Activated CD4-positive, CD25-positive, alpha-beta regulatory T cell treated with anti-CD3 and anti-CD28 coated beads, Interleukin-2, amount 50 U/mL, for 72 hours (primary cell): ENCODE results near the gene LGALS8.
A peak's percentile ranks its signal among the peaks of the same experiment; 100 is the strongest.

Experiments used
- DNase-seq: peaks from one replicate; pipeline ENCODE4 v3.0.0; 2021

LGALS8 gene

GRCh38 chr1:236509647-236510401, 14.0 kb upstream of the LGALS8 start:
- DNase-seq: no peak

GRCh38 chr1:236511735-236512418, 11.9 kb upstream of the LGALS8 start:
- no peak for DNase-seq

GRCh38 chr1:236514703-236515442, 8.9 kb upstream of the LGALS8 start:
- no peak for DNase-seq

DNA sequence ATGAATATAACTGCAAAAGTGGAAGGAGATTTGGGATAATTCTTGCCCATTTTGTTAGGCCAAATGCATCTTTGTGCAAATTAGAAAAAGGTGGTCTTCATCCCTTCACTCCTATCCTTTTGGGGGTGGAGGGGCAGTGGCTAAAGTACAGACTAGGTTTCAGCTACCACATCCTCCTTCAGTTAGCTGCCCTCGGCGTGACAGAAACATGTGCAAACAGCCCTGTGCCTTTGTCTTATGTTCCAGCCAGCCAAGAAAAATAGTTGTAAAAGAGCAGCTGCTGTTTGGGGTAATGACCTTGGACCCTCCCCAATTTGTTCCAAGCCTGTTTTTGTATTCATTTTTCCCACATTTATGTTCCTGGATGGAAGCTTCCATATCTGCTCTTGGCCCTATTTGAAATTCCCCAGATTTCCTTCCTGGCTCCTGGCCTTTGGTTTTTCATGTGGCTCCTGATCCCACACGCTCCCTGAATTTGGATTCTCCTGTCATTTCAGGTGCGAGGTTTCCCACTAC, 8.3 kb upstream of the LGALS8 start:
- DNase-seq: no peak

DNA sequence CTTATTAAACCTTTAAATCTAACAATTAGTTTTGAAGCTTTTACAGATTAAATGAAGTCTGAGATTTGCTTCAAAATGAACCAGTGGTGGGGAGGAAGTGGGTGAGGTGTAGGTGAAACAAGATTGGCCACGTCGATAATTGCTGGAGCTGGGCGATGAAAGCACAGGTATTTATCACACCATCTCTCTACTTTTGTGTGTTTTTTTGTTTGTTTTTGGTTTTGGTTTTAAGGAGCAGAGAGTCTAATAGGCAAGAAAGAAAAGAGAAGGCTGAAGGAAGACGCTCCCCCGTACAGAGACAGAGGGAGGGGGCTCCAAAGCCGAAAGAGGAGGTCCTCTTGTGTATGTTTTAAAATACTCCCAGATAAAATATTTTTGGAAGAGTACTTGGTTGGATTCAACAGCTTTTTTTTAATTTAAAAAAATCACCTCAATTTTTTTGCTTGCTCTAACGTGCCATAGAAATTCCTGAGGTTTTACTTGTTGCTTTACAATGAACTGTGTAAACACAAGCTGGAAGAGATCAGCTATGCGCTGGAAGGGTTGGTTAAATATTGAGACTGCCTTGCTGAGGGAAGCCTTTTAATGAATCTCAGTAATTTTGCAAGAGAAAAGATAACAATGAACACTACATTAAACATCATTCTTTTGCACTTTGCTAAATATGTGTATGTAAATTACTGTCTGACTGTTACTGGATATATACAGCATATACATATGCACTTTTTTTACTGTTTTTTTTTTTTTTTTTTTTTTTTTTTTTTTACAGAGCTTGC, 6.7 kb upstream of the LGALS8 start:
- no peak for DNase-seq

GRCh38 chr1:236518322-236518721, 5.5 kb upstream of the LGALS8 start:
- DNase-seq: no peak

DNA sequence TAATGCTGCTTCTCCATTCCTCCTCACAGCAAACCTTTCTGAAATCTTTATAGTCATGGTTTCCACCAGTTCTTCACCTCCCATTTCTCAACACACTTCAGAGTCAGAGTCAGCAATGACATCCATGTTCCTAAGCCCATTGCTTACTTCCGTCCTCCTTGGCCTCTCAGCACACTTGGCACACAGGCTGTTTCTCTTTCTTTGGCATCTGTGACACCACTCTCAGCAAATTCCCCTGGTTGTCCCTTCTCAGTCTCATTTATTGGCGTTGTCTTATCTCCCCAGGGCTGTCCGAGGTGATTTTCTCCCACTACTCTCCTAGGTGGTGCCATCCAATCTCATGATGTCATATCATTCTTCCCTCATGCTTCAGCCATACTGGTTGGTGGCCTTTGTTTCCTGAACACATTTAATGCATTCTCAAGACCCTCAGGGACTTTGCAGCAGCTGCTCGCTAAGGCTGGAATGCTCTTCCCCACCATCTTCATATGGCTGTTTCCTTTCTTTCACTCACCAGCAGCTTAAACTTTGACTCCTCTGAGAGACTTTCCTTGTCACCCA, 3.3 kb upstream of the LGALS8 start:
- DNase-seq: no peak

DNA sequence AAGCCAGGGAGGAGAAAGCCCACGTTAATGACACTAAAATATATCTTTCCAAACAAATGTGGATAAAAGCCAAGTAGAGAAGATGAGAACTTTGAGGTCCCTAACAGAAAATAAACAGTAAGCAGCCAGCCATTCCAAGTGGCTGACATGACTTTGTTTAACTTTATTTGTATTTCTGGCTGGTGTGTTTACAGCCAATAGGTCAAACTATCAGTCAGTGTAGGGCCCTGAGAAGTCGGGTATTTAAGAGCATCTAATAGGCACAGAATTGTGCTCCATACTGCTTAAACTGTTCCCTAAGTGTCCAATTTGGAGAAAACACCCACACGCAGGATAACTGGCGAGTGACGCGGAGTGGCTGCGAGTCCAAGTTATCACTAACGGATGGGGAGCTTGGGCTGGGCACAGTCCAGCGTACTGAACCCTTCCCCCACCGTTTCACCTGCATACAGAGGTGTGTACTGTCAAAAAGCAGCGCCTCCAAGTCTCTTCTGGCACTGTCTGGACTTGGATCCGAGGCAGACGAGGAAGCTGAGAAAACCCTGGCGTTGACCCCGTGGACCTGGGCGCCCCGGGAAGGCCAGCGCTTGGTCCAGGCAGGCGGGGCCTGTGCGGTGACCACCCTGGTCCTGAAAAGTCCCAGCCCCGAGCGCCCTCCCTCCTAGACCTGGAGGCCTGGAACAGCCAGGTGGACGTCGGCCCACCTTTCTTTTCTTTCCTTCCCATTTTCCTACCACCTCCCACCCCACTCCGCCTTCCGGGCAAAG, 662 bp upstream of the LGALS8 start:
- no peak for DNase-seq

GRCh38 chr1:236524142-236524894, 536 bp downstream of the LGALS8 start:
- peak; percentile 62 for DNase-seq

- no peak for DNase-seq
Measured at GRCh38 chr1:236524895-236525184, 1.1 kb downstream of the LGALS8 start.

- no peak for DNase-seq
Measured at GRCh38 chr1:236526079-236526478, 2.3 kb downstream of the LGALS8 start.

GRCh38 chr1:236530286-236530685, 6.5 kb downstream of the LGALS8 start:
- DNase-seq: no peak

- DNase-seq: no peak
Measured at GRCh38 chr1:236530959-236531358, 7.2 kb downstream of the LGALS8 start.

DNA sequence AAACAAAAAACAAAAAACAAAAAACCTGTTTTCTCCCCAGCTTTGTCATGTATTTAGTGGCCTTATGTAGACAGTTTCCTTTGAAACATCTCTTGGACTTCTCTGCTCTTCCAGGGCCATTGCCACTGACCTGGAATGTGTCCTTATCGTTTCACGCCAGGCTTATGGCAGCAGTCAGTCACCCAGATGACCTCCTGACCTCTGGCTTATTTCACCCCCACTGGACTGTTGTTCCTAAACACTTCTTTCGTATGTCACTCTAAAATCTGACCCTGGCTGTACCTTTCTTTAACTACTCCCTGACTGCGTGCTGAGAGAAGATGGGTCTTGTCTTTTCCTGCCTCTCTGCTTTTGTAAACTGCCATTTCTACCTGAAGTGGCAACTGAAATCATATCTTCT, 9.1 kb downstream of the LGALS8 start:
- DNase-seq: no peak

DNA sequence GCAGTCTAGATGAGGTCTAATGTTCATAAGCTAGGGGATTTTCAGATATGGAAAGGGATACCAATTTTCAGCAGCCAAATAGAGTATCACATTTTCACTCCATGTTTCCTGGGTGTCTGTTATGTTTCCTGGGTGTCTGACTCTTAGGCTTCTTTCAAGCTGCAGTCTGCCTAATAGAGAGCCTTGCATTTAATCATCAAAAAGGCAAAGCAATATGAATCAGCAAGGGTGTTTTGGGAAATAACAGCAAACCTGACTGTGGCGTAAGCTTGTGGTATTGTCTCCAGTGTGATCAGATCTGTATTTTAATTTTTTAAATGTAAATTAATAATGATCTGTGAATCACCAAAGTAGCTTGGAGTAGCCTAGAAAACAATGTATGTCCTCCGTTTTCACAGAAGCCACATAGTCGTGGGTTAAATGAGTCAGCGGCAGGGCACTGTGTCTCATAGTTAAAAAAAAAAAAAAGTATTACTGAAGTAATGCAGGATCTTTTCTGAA, 10.4 kb downstream of the LGALS8 start:
- no peak for DNase-seq

GRCh38 chr1:236535190-236535589, 11.4 kb downstream of the LGALS8 start:
- no peak for DNase-seq

DNA sequence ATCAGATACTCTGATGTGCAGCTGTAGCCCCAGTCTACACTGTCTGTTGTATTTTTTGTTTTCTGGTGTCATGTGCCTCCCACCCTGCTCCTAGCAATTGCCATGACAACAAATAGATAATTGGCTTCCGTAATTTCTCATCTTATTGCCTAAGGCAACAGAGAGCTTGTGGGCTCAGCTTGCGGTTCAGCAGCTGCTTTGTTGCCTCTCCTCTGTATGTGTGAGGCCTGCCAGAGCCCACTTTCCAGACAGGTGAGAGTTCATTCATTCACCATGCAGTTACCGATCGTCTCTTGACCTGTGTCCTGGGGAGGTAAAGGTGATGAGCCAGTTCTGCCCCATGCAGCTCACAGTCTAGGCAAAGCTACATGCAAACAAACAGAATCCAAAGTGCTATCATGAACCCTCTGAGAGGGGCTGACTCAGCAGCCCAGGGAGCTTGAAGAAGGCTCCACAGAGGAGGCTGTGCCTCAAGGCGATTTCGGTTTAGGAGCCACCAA, 11.9 kb downstream of the LGALS8 start:
- DNase-seq: no peak

DNA sequence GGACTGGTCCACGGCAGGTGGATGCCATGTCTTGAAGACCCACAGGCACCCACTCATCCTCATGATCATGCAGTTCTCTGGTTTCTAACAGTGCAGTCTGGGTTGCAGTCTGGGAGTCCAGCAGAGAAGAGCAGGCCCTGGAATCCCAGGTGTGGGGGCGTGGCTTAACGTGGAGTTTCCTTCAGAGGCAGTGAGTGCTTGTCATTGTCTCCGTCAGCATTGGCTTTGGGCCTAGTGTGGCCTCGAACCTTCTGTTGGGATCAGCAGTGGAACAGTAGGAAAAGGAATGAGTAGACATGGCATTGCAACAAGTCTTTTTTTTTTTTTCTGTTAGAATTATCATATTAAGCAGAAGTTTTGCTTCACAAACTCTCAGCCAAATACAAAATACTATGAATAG, 12.8 kb downstream of the LGALS8 start:
- DNase-seq: no peak

DNA sequence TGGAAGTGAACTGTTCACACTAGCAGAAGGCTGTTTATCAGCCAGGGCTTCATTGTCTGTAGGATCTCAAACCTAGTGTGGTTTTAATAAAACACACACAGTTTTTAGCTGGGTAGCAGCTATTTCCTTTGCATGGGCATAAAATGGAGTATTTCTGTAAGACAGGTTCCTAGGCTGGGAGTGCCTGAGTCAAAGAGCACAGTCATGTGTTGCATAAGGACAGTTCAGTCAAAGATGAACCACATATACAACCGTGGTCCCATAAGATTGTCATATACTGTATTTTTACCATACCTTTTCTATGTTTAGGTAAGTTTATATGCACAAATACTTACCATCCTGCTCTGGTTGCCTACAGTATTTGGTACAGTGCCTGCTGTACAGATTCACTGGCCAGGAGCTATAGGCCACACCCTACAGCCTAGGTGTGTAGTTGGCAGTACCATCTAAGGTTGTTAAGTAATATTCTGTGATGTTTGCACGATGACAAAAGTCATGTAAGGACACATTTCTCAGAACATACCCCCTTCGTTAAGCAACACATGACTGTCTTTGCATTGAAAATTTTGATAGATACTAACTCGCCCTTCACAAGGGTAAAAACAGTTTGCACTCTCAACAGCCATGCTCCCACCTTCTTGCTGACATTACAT, 17.2 kb downstream of the LGALS8 start:
- DNase-seq: no peak

- no peak for DNase-seq
Measured at GRCh38 chr1:236541710-236542109, 17.9 kb downstream of the LGALS8 start.
